HCT116 (cell line): Measurements from ENCODE around the gene TDRD12.

Experiments used
- CBX3 ChIP-seq: IDR thresholded peaks from 2 replicates; pipeline ENCODE4 v1.6.1; 2012; ENCODE audit warnings: low read depth
- EZH2 ChIP-seq: fragments of 200-600 bp; sonication (generic); IDR thresholded peaks from 2 replicates; pipeline ENCODE4 v1.6.1; 2017; ENCODE audit warnings: antibody characterized with exemption, mixed run types
- SP1 ChIP-seq: IDR thresholded peaks from 2 replicates; pipeline ENCODE4 v1.6.1; 2012; ENCODE audit warnings: low read depth
- TF ChIP-seq, protein P1 (sequence below), 3 experiments: fragments of 200-600 bp in 1 of 3; sonication (generic) in 1 of 3; IDR thresholded peaks in 2 of 3; conservative IDR thresholded peaks in 1 of 3; 2 replicates each; pipeline ENCODE4 v1.5.1; 2012 to 2017; ENCODE audit warnings: low read depth in 2 of 3, low read length in 2 of 3, antibody characterized with exemption in 1 of 3, borderline replicate concordance in 1 of 3, control low read depth in 1 of 3, mild to moderate bottlenecking in 1 of 3, mixed read lengths in 1 of 3, mixed run types in 1 of 3, moderate library complexity in 1 of 3; ENCODE audit not compliant: insufficient read depth in 1 of 3

- TF ChIP-seq SP1 (no peak), EZH2 (no peak), CBX3 (no peak)
- TF ChIP-seq, protein P1, sequence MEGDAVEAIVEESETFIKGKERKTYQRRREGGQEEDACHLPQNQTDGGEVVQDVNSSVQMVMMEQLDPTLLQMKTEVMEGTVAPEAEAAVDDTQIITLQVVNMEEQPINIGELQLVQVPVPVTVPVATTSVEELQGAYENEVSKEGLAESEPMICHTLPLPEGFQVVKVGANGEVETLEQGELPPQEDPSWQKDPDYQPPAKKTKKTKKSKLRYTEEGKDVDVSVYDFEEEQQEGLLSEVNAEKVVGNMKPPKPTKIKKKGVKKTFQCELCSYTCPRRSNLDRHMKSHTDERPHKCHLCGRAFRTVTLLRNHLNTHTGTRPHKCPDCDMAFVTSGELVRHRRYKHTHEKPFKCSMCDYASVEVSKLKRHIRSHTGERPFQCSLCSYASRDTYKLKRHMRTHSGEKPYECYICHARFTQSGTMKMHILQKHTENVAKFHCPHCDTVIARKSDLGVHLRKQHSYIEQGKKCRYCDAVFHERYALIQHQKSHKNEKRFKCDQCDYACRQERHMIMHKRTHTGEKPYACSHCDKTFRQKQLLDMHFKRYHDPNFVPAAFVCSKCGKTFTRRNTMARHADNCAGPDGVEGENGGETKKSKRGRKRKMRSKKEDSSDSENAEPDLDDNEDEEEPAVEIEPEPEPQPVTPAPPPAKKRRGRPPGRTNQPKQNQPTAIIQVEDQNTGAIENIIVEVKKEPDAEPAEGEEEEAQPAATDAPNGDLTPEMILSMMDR (IDR thresholded peaks at IDR 0.05 in 2 of 3, conservative IDR thresholded peaks at IDR 0.05 in 1 of 3; ENCODE audit: borderline replicate concordance in 1 of 3, insufficient read depth in 1 of 3, low read depth in 2 of 3, low read length in 2 of 3) = no peak
Measured at GRCh38 chr19:32869369-32869965, 149.9 kb downstream of the TDRD12 start, which contains the start of gene SLC7A9.
